NT2/D1 (cell line): Measurements from ENCODE around the gene BLCAP.

Experiments
- SUZ12 ChIP-seq: IDR thresholded peaks from 2 replicates; pipeline ENCODE4 v1.6.1; 2011; ENCODE audit not compliant: insufficient read length, insufficient read depth; ENCODE audit errors: extremely low read depth
- YY1 ChIP-seq: IDR thresholded peaks from 2 replicates; pipeline ENCODE4 v1.6.1; 2011; ENCODE audit not compliant: insufficient read length, insufficient read depth

DNA sequence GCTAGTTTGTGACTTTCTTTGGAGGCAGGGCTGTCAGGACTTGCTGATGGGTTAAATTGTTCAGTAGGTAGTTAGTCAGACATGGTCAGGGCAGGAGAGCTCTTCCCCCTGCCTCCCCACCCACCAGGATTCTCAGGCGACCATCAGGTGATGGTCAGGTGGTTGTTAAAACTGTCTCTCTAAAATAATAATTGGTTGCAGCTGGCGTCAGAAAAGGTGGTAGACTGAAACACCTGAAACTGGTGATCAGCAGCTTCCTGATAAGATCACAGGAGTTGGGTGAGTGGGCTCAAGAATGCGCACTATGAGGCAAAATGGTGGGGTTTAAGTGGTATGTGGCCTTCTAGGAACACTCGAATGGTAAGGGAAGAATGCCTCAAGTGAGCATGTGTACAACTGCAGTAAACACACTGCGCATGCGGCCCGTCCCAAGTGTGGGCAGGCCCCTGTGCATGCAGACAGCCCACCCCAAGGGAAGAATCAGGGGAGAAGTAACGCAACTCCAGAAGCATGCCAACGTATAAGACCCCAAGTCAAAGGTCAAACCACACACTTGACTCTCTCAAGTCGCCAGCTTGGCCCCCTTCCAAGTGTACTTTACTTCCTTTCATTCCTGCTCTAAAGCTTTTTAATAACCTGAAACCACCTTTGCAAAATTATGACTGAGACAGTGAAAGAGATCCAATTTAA is 7.9 kb upstream of the BLCAP start:
- TF ChIP-seq SUZ12 (no peak), YY1 (no peak)
